VCaP (cell line): Measurements from ENCODE around the gene PROX1.

Source experiments
- H3K27ac ChIP-seq: fragments of 450-650 bp; 2 replicates; pipeline ENCODE4 v1.5.1; 2017
- CTCF ChIP-seq: fragments of 450-650 bp; conservative IDR thresholded peaks from 2 replicates; pipeline ENCODE4 v1.5.1; 2017; ENCODE audit warnings: mild to moderate bottlenecking, moderate library complexity

PROX1 gene

DNA sequence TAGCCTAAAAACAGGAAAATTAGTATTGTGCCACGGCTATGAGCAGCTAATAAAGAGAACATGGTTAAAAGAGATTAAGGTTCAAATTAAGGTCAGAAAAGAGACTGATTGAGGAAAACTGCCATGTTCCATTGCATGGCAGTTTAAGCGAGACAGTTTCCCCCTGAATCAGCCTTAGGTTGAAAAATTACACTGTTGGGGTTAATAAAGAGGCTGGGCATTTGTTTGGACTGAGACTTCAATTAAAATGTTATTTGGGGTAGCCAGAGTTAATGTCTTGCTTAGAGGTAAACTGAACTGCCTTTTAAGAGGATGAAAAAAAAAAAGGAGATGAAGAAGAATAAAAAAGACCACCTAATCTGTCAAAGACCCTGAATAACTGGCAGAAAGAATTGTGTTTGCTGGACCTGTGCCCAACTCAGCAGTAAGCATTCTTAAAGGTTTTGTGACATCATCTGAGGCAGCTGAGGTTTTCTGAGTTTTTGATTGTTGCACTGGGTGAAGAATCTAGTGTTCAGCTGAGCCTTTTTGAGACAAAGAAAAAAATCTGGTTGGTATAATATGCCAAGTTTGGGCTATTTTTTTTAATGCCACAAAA is 17.7 kb upstream of the PROX1 start:
- no peak for TF ChIP-seq CTCF
- no peak overlapping the region for H3K27ac ChIP-seq

GRCh38 chr1:213972141-213972540 is 15.6 kb upstream of the PROX1 start:
- no peak for TF ChIP-seq CTCF

GRCh38 chr1:213973129-213973528 is 14.6 kb upstream of the PROX1 start:
- TF ChIP-seq CTCF, result no peak

More at GRCh38 chr1:213972141-213972540, 15.6 kb upstream of the PROX1 start:
- H3K27ac ChIP-seq, result no peak overlapping the region

DNA sequence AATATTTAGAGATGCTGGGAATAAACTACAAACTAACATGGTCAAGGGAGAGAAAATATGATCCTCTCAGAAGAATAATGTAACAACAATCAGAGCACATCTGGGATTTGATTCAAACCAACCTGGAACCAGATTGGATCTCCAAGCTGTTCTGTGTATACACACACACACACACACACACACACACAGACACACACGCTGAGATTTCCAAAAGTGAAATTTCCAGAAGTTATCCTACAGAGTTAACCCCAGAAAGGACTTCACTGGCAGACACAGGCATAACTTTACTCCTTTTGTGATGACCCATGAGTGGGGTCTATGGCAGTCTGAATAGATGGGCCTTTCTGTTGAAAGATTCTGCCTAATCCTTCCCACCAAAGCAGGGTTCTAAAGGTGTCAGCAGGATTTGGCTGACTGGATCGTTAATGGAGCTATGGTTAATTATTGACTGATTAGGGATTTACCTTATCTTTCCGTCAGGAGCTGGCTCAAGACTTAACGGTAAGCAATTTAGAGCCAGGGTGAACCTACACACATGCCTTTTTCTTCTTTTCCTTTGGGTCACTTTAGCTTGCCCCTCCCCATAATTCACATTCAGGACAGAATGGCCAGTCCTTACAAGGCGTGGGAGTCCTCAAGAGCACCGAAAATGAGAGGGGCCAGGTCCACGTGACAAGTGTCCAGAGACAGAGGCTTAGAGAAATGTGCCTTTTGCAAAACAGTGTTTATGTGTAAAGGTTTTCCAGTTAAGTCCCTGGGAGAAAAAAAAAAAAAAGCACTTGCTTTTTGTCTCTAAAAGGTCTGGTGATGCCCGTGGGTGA is 10.9 kb upstream of the PROX1 start:
- H3K27ac ChIP-seq, result no peak overlapping the region
- no peak for TF ChIP-seq CTCF

More at GRCh38 chr1:213973129-213973528, 14.6 kb upstream of the PROX1 start:
- H3K27ac ChIP-seq, result no peak overlapping the region

GRCh38 chr1:213977486-213977842 is 10.3 kb upstream of the PROX1 start:
- no peak for TF ChIP-seq CTCF
- no peak overlapping the region for H3K27ac ChIP-seq

- no peak for TF ChIP-seq CTCF
- no peak overlapping the region for H3K27ac ChIP-seq
Observed at GRCh38 chr1:213977909-213978308, 9.9 kb upstream of the PROX1 start.

DNA sequence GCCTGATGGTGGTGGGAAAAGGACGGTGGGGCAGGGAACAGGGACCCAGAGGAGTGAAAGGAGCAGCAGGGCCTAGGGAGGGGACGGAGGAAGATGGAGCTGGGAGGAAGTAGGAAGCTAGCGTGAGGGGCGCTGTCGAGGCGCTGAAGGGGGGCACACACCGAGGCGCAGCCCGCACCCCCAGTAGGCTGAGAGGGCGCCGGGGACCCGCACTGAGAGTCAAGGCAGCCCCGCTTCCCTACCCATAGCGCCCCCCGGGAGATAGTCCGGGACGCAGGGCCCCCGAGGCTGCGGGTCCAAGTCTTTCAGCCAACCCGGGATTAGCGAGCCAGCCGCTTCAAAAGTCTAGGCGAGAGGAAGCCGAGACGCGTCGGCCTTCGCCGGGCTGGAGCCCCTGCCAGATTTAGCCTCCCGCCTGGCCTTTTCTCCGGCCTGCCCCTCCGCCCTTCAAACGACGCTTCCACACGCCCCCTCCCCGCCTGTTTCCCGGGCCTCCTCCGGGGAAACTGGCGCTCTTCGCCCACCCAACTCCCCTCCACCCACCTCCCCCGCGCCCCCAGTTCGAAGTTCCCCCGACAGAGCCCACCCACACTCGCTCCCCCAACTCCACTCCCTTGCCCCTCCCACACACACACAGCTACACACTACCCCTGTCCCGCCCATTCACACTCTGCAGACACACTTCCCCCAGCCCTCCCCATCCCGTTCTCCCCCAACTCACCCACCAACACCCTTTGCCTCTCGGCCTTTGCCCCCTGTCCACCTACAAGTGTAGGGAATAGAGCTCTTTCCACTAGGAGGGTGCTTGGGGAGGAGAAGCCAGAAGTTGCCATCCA is 7.8 kb upstream of the PROX1 start:
- no peak overlapping the region for H3K27ac ChIP-seq
- no peak for TF ChIP-seq CTCF
